HG02885 (cell line): ENCODE measurements around the gene PCDHB15.
"Not testable (repeated sequence)": the region's sequence is repeated elsewhere in the genome, so short reads cannot be mapped to it uniquely, and the experiment has no call there.

Experiments used
- ATAC-seq: cut with Tn5 transposase; IDR thresholded peaks from one replicate; pipeline ENCODE4 v1.9.1; 2021; ENCODE audit warnings: mild to moderate bottlenecking; ENCODE audit not compliant: unreplicated experiment, poor library complexity

The PCDHB15 gene

DNA sequence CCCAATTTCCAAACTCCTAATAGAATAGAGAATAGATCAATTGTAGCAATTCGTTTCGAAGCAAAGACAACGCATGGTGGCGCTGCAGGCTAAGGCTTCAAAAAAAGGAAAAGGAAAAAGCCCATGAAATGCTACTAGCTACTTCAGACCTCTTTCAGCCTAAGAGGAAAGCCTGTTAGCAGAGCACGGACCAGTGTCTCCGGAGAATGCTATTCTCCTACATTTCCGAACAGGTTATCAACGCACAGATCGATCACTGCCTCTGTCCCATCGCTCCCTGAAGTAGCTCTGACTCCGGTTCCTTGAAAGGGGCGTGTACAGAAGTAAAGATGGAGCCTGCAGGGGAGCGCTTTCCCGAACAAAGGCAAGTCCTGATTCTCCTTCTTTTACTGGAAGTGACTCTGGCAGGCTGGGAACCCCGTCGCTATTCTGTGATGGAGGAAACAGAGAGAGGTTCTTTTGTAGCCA, at the start of gene PCDHB15:
Gene PCDHB15 (plus strand): TSS at position 146 of the 468 bp plus-strand sequence. CDS start 184 bp downstream, at position 330.
- no peak for ATAC-seq

DNA sequence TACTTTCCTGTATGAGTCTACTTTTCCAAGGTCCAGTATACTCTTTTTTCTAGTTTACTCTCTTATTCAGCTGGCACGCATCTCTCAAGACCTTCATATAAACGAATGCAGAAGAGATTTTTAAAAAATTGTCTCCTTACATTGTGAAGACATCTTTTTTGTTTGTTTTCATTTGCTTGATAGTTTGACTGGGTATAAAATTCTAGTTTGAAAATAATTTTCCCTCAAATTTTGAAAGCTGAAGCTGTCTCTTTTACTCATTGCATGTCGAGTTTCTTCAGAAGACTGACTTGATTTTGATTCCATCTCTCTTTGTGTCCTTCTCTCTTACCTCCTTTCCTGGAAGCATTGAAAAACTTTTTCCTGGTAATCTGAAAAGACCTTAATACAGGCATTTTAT, 48.8 kb upstream of the PCDHB15 start:
- ATAC-seq, result no peak

DNA sequence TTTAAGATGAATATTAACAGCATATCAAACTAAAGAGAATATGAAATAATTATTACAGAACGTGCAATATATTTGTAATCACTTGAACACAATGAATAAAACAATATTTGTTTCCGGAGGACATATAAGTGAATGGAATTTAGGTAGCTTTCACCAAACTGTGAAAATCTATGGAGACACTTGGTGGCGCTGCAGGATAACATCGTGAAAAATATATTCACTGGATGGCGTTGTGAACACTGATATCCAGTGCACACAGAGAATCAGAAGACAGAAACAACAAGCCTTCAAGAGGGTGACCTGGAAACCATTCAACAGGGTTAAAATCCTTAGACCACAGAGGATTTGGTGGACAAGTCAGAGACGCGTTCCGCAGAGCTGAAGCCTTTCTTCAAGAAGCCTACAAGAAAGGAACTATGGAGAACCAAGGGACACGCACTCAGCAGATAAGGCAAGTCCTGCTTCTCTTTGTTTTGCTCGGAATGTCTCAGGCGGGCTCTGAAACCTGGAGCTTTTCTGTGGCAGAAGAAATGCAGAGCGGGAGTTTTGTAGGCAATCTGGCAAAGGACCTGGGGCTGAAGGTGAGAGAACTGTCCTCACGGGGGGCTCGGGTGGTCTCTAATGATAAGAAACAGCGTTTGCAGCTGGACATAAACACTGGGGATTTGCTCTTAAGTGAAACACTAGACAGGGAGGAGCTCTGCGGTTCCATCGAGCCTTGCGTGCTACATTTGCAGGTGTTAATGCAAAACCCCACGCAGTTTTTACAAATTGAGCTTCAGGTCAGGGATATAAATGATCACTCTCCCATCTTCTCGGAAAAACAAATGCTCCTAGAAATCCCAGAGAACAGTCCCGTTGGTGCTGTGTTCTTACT, 45.6 kb upstream of the PCDHB15 start, which contains the start of gene PCDHB11:
Gene PCDHB11 (plus strand): TSS at position 269 of the 877 bp plus-strand sequence. CDS start 148 bp downstream, at position 417.
- ATAC-seq, result no peak

DNA sequence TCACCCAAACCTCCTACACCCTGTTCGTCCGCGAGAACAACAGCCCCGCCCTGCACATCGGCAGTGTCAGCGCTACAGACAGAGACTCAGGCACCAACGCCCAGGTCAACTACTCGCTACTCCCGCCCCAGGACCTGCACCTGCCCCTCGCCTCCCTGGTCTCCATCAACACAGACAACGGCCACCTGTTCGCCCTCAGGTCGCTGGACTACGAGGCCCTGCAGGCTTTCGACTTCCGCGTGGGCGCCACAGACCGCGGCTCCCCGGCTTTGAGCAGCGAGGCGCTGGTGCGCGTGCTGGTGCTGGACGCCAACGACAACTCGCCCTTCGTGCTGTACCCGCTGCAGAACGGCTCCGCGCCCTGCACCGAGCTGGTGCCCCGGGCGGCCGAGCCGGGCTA, 44.1 kb upstream of the PCDHB15 start:
- ATAC-seq, result not testable (repeated sequence)

GRCh38 chr5:141201646-141202045, 43.5 kb upstream of the PCDHB15 start:
- not testable (repeated sequence) for ATAC-seq

- no peak for ATAC-seq
Measured at GRCh38 chr5:141208478-141208877, 36.7 kb upstream of the PCDHB15 start, which contains the start of gene PCDHB12. Gene PCDHB12 (plus strand): TSS chr5:141208719. CDS start chr5:141208908, 189 bp downstream.

GRCh38 chr5:141210281-141210680, 34.9 kb upstream of the PCDHB15 start:
- not testable (repeated sequence) for ATAC-seq

DNA sequence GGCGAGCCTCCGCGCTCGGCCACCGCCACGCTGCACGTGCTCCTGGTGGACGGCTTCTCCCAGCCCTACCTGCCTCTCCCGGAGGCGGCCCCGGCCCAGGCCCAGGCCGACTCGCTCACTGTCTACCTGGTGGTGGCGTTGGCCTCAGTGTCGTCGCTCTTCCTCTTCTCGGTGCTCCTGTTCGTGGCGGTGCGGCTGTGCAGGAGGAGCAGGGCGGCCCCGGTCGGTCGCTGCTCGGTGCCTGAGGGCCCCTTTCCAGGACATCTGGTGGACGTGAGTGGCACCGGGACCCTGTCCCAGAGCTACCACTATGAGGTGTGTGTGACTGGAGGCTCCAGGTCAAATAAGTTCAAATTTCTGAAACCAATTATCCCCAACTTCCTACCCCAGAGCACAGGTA, 34.3 kb upstream of the PCDHB15 start:
- not testable (repeated sequence) for ATAC-seq

DNA sequence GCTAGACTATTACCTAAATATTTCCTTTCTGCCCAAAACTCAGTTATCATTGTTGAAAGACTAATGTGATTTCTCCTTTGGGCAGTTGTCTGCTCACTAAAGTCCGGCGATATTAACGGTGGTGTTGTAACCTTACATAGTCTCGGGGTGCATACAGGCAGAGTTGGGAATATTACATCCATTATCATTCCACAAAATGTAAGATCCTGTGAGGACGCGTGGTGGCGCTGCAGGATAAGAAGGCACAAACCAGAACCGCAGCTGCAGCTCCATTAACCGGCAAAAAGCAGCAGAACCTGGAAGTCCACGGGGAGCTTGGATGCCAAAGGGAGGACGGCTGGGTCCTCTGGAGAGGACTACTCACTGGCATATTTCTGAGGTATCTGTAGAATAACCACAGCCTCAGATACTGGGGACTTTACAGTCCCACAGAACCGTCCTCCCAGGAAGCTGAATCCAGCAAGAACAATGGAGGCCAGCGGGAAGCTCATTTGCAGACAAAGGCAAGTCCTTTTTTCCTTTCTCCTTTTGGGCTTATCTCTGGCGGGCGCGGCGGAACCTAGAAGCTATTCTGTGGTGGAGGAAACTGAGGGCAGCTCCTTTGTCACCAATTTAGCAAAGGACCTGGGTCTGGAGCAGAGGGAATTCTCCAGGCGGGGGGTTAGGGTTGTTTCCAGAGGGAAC, 31.4 kb upstream of the PCDHB15 start, which contains the start of gene PCDHB13:
Gene PCDHB13 (plus strand): TSS at position 264 of the 684 bp plus-strand sequence. CDS start 205 bp downstream, at position 469.
- not testable (repeated sequence) for ATAC-seq

DNA sequence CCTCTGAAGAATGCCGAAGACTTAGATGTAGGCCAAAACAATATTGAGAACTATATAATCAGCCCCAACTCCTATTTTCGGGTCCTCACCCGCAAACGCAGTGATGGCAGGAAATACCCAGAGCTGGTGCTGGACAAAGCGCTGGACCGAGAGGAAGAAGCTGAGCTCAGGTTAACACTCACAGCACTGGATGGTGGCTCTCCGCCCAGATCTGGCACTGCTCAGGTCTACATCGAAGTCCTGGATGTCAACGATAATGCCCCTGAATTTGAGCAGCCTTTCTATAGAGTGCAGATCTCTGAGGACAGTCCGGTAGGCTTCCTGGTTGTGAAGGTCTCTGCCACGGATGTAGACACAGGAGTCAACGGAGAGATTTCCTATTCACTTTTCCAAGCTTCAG, 30.6 kb upstream of the PCDHB15 start:
- not testable (repeated sequence) for ATAC-seq

- not testable (repeated sequence) for ATAC-seq
Measured at GRCh38 chr5:141215504-141215903, 29.7 kb upstream of the PCDHB15 start.

- not testable (repeated sequence) for ATAC-seq
Measured at GRCh38 chr5:141216035-141216434, 29.2 kb upstream of the PCDHB15 start.

- no peak for ATAC-seq
Measured at GRCh38 chr5:141223112-141223783, 21.9 kb upstream of the PCDHB15 start, which contains the start of gene PCDHB14. Gene PCDHB14 (plus strand): TSS chr5:141223343. CDS start chr5:141223506, 163 bp downstream.

GRCh38 chr5:141224844-141225243, 20.4 kb upstream of the PCDHB15 start:
- ATAC-seq, result not testable (repeated sequence)

DNA sequence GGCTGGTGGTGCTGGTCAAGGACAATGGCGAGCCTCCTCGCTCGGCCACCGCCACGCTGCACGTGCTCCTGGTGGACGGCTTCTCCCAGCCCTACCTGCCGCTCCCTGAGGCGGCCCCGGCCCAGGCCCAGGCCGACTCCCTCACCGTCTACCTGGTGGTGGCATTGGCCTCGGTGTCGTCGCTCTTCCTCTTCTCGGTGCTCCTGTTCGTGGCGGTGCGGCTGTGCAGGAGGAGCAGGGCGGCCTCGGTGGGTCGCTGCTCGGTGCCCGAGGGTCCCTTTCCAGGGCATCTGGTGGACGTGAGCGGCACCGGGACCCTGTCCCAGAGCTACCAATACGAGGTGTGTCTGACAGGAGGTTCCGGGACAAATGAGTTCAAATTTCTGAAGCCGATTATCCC, 19.8 kb upstream of the PCDHB15 start:
- ATAC-seq, result not testable (repeated sequence)

GRCh38 chr5:141234109-141234667, 11.0 kb upstream of the PCDHB15 start:
- no peak for ATAC-seq

DNA sequence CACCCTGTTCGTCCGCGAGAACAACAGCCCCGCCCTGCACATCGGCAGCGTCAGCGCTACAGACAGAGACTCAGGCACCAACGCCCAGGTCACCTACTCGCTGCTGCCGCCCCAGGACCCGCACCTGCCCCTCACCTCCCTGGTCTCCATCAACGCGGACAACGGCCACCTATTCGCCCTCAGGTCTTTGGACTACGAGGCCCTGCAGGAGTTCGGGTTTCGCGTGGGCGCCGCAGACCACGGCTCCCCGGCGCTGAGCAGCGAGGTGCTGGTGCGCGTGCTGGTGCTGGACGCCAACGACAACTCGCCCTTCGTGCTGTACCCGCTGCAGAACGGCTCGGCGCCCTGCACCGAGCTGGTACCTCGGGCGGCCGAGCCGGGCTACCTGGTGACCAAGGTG, 9.3 kb upstream of the PCDHB15 start:
- not testable (repeated sequence) for ATAC-seq

DNA sequence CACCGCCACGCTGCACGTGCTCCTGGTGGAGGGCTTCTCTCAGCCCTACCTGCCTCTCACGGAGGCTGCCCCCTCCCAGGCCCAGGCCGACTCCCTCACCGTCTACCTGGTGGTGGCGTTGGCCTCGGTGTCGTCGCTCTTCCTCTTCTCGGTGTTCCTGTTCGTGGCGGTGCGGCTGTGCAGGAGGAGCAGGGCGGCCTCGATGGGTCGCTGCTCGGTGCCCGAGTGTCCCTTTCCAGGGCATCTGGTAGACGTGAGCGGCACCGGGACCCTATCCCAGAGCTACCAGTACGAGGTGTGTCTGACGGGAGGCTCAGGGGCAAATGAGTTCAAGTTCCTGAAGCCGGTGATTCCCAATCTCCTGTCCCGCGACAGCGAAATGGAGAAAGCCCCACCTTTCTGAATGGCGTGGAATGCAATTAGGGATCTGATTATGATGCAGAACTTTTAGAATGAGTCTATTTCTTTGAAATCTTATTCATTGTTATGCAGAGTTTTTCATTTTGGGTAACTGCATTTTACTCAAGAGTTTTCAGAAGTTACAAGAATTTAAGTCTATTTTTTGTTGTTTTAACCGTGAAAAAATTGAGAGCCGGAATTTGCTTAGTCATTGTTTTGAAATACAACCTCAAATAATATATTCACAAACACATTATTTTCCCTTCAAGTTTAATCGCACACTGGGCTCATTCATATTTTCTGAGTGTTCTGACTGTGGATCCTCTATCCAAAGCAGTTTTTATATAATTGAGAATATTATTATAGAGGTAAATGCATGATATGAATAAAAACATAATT, 8.5 kb upstream of the PCDHB15 start:
- ATAC-seq, result no peak

DNA sequence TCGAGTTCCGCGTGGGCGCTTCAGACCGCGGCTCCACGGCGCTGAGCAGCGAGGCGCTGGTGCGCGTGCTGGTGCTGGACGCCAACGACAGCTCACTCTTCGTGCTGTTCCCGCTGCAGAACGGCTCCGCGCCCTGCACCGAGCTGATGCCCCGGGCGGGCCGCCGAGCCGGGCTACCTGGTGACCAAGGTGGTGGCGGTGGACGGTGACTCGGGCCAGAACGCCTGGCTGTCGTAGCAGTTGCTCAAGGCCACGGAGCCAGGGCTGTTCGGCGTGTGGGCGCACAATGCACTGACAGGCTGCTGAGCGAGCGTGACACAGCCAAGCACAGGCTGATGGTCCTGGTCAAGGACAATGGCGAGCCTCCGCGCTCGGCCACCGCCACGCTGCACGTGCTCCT, 3.7 kb upstream of the PCDHB15 start:
- ATAC-seq, result no peak
